Measurements from ENCODE around the gene CSRP3.

DNA sequence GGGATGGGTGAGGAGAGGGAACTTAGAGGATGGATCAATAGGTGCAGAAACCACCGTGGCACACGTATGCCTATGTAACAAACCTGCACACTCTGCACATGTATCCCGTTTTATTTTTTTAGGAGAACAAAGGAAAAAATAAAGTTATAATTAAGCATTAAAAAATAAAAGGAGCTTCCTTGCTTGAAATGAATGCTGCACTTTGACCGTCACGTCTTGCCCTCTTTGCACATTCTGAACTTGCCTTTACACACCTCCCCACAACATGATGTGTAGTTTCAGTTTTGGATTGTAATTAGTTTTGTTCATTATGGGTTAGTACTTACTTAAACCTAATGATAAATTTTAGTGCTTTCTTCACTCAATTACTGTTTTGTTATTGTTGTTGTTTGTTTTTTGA lies 3.1 kb upstream of the CSRP3 start:
- TF ChIP-seq POLR2A (IDR thresholded peaks at IDR 0.05; ENCODE audit: low read depth, low read length): no peak
- TF ChIP-seq, protein P1, sequence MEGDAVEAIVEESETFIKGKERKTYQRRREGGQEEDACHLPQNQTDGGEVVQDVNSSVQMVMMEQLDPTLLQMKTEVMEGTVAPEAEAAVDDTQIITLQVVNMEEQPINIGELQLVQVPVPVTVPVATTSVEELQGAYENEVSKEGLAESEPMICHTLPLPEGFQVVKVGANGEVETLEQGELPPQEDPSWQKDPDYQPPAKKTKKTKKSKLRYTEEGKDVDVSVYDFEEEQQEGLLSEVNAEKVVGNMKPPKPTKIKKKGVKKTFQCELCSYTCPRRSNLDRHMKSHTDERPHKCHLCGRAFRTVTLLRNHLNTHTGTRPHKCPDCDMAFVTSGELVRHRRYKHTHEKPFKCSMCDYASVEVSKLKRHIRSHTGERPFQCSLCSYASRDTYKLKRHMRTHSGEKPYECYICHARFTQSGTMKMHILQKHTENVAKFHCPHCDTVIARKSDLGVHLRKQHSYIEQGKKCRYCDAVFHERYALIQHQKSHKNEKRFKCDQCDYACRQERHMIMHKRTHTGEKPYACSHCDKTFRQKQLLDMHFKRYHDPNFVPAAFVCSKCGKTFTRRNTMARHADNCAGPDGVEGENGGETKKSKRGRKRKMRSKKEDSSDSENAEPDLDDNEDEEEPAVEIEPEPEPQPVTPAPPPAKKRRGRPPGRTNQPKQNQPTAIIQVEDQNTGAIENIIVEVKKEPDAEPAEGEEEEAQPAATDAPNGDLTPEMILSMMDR (conservative IDR thresholded peaks at IDR 0.05; ENCODE audit: low read depth, low read length): no peak

Data from IMR-90 (cell line).